ENCODE measurements around the gene TEKTIP1.
A peak's percentile ranks its signal among the peaks of the same experiment; 100 is the strongest.

TEKTIP1 gene

DNA sequence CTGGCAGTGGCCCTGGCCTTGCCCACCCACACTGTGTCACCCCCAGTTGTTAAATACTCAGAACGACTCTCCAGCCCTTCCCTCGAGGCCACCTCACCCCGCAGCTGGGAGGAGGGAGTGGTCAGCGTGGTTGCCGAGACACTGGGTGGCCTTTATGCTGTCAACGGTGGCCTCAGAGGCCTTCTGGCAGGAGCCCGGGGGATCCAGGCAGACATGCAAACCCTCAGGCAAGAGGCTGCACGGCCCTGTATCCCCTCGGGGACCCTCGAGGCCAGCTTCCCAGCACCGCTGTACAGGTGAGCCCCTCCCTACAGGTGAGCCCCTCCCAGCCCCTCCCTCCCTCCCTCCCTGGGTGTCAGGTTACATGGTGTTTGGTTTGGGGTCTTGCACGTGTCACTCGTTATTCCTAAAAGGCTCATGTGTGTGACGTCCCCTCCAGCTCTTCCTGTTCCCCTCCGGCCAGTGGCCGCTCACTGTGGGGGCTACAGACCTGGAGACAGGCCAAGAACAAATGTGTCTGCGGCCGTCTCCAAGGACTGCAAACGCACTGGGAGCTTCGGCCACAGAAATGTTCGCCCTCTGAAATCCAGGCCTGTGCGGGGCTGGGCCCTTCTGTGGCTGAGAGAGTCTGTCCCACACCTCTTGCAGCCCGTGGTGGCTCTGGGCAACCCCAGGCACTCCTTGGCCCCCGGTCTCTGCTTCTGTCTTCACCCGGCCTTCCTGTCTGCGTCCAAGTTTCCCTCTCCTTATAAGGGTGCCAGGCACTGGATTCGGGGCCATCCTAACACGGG is at the start of gene TEKTIP1:
Gene TEKTIP1, plus strand, starts transcription at position 210 of the 791 bp plus-strand sequence. Its CDS starts 4 bp downstream, at position 214.
- no peak for DNase-seq (ENCODE audit: low read depth)

- DNase-seq (ENCODE audit: low read depth): no peak
Measured at GRCh38 chr19:3491396-3492119, 47.4 kb upstream of the TEKTIP1 start.

- DNase-seq (ENCODE audit: low read depth): no peak
Measured at GRCh38 chr19:3492131-3492839, 46.7 kb upstream of the TEKTIP1 start.

GRCh38 chr19:3492919-3493318 is 46.1 kb upstream of the TEKTIP1 start:
- no peak for DNase-seq (ENCODE audit: low read depth)

DNA sequence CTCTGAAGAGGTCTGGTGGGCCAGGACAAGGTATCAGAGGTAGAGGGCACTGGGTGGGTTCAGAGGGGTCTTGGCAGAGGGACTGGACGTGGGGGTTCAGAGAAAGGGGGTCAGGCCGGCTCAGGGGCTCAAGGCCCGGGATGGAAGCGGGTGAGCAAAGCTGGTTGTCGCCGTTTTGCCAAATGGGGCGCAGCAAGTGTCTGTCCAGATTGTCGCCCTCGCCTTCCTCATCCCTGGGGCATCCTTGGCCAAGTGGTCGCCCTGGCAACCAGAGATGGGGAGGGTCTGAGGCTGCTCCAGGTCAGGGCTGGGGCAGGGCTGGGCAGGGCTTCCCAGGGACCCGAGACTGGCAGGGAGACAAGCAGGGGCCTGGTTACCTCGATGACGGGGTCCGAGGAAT is 45.3 kb upstream of the TEKTIP1 start:
- no peak for DNase-seq (ENCODE audit: low read depth)

DNA sequence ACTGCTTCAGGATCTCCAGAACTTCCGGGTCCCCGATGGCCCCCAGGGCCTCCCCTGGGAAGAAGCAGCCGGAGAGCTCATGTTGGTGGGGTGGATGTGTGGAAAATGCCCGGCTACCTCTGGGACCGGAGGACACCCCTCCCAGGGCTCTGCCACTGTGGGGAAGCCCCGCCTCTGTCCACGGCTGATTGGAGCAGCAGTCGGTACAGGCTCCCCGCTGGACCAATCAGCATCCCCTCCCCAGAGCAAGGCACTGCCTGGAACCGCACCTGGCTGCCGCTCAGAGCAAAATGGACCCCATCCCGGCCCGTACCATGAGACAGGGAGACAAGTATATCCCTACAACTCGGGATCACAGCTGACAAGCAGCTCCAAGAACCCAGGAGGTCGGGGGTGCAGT is 44.9 kb upstream of the TEKTIP1 start:
- no peak for DNase-seq (ENCODE audit: low read depth)

DNA sequence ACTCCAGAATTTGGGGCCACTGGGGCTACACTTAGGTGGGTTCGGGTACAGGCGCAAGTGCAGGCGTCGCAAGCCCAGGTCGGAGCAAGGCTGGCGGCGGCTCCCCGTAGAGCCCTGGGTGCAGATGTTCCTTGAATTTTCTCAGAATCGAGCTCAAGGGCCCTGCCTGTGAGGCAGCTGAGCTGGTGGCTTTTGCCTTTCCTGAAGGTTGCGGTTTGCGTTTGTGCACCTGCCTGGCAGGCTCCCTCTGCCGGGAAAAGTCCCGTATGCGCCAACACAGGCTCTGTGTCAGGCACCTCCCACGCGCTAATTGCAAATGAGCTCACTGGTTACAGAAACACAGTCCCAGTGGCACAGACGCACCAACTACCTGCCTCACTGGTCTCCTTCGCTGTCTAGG is 44.4 kb upstream of the TEKTIP1 start:
- no peak for DNase-seq (ENCODE audit: low read depth)

DNA sequence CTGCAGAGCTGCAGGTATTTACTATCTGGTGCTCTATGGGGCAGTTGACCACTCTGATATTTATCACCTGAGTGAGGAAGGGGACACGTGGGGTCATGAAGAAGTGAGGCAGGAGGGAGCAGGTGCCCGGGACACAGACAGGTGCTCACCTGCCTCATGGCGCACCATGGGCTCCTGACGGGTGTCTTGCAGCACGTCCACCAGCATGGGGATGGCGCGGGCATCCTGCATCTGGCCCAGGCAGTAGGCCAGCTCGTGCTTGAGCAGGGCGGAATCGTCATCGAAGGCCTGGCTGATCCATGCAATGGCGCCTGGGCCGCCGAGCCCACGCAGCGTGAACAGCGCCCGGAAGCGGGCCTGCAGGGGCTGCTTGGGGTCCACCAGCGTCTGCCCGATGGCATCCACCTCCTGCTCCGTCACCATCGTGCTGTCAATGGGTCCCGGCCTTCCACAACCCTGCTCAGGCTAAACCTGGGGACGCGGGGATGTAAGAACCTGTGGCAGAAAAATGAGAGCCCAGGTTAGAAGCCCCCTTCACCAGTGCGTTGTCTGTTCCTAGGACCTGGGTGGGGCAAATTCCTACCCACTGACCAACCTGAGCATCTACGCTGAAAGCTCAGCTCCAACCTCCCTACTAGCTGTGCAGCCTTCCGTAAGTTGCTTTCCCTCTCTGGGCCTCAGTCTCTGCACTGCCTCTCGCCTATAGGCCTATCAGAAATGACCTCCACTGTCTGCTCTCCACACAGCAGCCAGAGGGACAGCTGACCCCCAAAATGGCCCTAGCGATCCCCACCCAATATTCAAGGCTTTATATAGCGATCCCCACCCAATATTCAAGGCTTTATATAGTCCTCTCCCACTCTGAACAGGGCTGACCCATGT is 42.3 kb upstream of the TEKTIP1 start:
- no peak for DNase-seq (ENCODE audit: low read depth)

DNA sequence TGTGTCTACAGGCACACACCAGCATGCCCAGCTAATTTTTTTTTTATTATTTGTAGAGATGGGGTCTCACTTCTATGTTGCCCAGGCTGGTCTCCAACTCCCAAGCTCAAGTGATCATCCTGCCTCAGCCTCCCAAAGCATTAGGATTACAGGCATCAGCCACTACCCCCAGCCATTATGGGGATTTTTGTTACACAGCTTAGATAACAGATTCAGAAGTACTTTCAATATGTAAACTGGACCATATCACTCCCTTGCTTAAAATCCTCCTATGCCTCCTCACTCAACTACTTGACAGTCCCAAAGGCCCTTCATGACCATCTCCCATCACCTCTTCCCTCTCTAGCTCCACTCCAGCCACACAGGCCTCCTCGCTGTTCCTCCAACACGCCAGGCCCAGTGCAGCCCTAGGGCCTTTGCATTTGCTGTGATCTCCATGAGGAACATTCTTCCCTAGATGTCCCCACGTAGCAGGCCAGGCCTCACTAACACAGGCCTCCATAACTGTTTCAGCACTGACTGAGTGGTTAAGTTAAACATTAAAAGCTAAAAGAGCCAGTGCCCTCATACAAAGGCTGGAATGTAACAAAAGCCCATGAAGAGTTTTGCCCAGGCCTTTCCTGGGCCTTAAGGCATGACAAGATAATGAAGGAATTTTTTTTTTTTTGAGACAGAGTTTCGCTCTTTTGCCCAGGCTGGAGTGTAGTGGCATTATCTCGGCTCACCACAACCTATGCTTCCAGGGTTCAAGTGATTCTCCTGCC is 41.0 kb upstream of the TEKTIP1 start:
- DNase-seq (ENCODE audit: low read depth): no peak

DNA sequence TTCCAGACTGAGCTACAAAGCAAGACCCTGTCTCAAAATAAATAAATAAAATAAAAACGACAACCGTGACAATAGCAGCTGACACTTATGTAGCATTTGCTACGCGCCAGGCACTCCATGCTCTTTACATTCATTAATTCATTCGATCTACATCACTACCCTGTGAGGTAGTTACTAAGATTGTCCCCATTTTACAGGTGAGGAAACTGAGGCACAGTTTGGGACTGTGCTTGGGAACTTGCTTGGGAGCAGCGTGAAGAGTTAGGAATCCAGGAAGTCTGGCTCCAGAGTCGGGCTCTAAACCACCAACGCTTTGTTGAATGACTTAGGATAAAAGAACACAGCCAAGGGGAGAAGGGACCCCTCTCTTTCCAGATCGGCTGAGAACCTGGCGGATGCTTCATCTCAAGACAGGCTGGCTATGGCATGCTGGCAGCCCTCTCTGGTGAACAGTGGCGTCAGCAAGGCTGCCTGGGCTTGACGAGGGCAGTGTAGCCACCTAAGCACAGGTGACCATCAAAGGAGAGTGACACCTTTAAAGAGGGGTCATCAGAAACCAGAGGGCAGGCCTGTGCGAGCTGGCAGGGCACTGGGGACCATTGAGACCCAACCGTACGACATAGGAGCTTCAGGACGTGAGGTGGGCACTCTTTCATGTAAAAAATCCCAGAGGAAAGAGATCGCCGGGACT is 39.1 kb upstream of the TEKTIP1 start:
- no peak for DNase-seq (ENCODE audit: low read depth)

DNA sequence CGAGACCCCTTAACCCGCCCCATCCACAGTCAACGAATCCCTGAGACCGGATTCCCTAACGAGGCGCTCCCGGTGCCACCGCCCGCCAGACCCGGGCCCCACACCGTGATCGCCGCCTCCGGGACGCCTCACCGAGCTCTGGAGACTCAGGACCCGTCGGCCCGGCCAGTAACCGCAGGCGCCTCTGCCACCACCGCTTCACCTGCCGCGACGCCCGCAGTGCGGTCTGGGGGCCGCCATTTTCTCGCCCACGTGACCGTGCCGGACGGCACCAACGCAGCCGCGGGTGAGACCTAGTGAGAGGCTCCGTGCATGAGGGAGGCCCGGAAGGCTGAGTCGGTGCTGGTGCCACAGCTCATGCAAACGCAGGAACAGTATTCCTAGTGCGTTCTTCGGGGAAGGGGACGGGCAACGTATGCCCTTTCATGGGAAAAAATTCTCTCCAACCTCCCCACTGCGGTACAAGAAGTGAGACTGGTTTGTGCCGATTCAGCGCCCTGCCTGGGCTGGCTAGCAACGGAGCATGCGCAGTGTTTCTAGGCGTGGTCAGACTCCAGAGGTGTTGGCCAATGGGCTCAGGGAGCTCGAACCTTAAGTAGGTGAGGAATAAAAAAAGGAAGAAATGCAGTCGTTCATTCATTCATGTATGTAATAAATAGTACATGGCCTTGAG is 38.4 kb upstream of the TEKTIP1 start, which contains the start of gene DOHH:
Gene DOHH, minus strand, starts transcription at position 246 of the 673 bp plus-strand sequence. CDS start 3,860 bp downstream, outside the sequence.
- peak; percentile 80 for DNase-seq (ENCODE audit: low read depth)

DNA sequence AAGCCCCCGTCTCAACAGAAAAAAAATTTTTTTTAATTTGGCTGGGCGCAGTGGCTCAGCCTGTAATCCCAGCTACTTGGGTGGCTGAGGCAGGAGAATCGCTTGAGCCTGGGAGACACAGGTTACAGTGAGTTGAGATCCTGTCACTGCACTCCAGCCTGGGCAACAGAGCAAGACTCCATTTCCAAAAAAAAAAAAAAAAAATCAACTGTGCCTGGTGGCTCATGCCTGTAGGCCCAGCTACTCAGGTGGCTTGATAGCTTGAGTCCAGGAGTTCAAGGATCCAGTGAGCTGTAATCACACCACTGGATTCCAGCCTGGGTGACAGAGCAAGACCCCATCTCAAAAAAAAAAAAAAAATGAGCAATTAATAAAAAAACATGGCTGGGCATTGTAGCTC is 37.2 kb upstream of the TEKTIP1 start:
- no peak for DNase-seq (ENCODE audit: low read depth)

DNA sequence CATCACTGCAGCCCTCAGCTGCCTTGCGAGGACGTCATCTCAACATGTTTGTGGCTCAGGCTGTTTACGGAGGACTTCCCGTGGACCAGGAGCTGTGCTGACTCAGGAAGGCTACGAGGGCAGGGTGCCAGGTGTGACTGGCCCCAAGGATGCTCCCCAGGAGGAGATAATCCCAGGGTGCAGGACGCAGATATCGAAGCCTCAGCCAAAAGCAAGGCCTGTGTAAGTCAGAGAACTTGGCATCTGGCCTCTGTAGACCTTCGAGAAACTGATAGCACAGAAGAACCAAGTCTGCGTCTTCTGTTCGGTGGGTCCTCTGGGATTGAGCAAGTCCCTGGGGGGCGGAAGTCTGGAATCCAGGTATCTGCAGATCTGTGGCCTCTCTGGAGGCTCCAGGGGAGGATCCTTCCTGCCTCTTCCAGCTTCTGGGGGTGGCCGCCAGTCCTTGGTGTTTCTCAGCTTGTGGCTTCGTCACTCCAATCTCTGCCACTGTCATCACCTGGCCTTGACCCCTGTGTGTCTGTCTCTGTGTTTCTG is 35.9 kb upstream of the TEKTIP1 start:
- no peak for DNase-seq (ENCODE audit: low read depth)

GRCh38 chr19:3504735-3505134 is 34.2 kb upstream of the TEKTIP1 start:
- no peak for DNase-seq (ENCODE audit: low read depth)

DNA sequence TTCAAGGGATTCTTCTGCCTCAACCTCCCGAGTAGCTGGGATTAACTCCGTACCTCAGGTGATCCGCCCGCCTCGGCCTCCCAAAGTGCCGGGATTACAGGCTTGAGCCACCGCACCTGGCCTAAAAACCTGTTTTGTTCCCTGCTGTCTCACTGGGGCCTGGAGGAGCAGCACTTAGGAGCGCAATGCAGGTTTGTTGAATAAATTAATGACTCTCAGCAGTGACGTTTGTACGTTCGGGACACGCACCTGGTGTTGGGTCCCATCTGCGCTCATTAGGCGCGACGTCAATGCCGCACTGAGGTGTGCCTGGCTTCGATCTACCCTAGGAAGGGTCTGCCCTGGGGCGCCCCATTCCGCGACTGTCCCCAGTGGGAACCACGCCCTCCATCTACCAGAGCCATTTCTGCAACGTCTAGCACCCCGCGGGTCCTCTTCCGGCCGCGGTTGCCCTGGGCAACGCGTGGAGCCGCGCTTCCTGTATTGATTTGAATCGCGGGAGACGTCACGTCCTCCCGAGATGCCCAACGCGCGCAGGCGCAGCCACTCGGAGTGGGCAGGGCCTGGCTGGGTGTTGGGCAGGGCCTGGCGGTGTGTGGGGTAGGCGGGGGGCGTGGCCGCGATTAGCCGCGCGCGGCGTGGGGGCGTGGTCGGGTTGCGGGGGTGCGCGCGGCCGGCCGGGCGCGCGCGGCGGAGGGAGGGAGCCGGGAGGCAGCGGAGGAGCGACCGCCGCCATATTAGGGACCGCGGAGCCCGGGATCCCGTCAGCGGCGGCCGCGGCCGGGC is 33.2 kb upstream of the TEKTIP1 start, which contains the start of gene FZR1:
Gene FZR1, plus strand, starts transcription at position 714 of the 786 bp plus-strand sequence. CDS start 16,679 bp downstream, outside the sequence.
- DNase-seq (ENCODE audit: low read depth): peak; percentile 99

- DNase-seq (ENCODE audit: low read depth): no peak
Measured at GRCh38 chr19:3506384-3507340, 32.3 kb upstream of the TEKTIP1 start.

Measured in stimulated activated CD8-positive, alpha-beta memory T cell treated with anti-CD3 and anti-CD28 coated beads, Interleukin-15, amount 100 ng/mL, for 24 hours (primary cell).